Dermis microvascular lymphatic vessel endothelial cell (primary cell): ENCODE results near the gene GALNT9. TPM values are rescaled to one million over a fixed set of nuclear protein-coding genes. Genes with fewer than 3 reads are reported as not detected.
A peak's percentile ranks its signal among the peaks of the same experiment; 100 is the strongest.

Source experiments
- DNase-seq, 2 donors: peaks; one replicate each; pipeline versions ENCODE4 v3.0.0 to v3.0.0-alpha.2; 2010; ENCODE audit warnings: low read depth in 2 of 2
- total RNA-seq: library from RNA; depleted of rRNA; stranded (reverse); fragments of >200 nt; gene quantifications from 2 replicates; pipeline ENCODE4 v1.2.1, GENCODE V29; 2014

The GALNT9 gene
- total RNA-seq, 1 donor from 2014 or later, result under 0.01 TPM

DNA sequence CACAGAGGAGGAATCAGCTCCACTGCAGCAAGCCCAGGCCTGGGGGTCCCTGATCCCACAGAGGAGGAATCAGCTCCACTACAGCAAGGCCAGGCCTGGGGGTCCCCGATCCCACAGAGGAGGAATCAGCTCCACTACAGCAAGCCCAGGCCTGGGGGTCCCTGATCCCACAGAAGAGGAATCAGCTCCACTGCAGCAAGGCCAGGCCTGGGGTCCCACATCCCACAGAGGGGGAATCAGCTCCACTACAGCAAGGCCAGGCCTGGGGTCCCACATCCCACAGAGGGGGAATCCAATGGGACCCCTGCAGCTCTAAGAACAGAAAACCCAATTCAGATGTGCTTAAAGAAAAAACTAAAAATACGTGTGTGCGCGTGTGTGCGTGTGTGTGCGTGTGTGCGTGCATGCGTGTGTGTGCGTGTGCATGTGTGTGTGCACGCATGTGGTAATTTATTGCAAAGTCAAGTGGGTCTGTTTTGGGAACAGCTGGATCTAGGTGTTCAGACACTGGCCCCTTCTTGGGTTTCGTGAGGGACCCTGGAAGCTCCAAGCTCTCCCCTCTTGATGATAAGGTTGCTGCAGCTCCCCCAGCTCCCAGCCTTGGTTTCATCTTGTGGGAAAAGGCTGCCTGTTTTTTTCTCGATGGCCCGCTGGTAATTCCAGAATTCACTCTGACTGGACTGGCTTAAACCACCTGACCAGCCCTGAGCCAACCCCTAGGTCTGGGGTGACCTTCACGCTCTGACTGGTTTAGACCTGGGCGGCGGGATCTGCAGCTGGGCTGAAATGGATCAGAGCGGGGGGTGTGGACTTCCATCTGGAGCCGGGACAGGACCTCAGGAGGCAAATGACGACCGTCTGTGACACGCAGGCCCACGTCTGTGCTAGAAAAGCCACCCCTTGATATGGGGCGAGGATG is 47.1 kb downstream of the GALNT9 start:
- DNase-seq, result no peak

DNA sequence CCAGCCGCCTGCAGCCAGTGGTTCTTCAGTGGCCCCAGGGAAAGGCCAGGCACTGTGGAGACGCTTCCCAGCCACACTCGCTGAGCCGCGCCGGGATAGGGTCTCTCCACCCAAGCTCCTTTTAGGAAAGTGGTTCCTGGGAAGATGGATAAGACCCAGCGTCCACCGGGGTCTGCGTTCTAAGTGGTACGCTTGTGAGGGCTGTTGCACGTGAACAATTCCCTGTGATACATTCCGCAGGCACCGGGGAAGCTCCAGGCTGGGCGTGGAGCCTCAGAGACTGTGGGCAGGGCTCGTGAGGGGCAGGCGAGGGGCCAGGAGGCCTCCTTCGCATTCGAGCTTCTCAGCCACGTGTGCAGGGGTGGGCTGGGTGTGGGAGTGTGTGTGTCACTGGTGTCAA is 48.4 kb downstream of the GALNT9 start:
- no peak for DNase-seq

DNA sequence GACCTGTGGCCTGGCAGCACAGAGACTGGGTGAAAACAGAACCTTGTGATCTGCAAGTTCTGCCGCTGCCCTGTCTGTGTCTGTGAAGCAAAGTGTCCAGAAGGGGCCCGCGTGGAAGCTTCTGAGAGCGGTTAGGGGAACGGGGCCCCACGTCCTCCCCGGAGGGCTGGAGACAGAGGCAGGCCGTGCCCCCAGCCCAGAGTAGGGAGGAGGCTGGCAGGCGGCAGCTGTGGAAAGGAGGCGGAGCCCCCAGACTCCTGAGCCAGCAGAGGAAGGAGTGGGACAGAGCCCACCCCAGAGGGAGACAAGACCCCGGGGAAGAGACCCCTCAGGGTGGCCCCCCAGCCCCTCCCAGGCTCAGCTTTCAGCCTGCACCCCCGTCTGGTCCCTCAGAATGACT is 49.0 kb downstream of the GALNT9 start:
- no peak for DNase-seq

DNA sequence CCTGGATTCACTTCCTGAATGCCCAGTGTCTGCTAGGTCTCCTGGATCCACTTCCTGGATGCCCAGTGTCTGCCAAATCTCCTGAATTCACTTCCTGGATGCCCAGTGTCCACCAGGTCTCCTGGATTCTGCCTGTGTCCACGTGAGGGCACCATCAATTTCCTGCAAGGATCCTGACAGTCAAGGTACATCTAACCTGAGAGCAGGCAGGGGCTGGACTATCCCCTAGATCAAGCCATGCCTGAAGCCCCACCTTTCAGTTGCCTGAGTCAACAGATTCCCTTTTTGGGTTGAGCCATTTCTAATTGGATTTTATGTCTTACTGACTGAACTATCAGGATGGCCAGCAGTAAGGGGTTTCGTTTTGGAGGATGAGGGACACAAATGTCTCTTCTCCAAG is 49.5 kb downstream of the GALNT9 start:
- DNase-seq, result no peak

DNA sequence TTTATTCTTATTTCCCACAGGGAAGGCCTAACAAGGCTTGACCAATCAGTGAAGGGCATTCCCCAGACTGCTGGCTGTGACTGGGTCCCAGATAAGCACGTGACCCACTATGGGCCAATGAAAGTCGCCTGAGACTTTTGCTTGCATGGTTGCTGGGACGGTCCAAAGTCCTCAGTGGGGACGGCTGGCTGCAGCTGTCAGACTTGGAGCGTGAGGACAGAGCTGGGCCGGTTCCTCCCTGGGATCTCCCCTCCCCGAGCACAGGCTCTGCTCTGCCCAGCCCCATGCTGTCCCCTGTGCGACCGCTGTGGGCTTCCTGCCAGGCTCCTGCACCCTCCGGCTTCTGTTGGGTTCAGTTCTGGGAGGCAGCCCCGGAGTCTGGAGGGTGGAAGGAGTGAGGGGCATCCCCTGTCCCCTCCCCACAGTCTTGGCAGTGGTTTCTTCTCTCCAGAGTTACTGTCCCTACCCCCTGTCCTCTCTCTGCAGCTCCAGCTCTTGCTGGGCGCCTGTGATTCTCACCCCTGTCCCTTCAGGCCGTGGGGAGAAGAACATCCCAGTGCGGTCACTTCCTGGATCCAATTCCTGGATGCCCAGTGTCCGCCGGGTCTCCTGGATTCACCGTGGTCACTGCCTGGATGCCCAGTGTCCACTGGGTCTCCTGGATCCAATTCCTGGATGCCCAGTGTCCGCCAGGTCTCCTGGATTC is 50.1 kb downstream of the GALNT9 start:
- no peak for DNase-seq

DNA sequence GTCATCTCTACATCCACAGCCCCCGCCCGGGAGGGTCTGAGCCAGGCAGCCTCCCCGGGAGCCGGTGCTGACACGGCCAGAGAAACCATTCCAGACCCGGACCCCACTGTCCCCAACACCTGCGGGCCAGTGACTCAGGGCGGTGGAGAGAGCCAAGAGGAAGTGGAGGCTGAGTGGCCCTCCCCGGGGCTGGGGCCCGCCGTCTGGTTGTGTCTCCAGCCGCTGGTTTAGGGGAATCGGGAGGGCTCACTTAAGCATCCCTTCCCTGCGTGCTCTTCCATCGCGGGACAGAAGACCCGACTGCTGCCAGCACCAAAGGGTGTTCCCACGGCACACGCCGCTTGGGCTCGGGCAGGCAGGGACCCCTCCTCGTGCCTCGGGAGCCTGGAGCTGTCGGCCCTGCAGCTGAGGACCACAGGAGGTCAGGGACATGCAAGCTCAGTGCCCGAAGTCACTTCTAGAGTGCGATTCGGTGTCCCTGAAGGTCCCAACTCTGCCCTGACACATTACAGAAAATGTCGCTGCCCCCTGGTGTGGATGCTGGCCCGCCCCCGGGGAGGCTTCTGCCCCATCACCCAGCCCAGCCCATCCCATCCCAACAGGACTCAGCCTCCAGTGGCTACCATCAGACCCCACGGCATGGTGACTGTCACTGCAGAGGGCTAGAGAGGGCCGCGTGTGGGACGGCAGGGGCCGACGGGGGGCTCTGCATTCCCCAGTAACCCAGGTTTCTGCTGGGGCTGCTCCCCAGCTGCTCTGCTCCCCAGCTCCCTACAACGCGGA is 50.8 kb downstream of the GALNT9 start:
- DNase-seq, result no peak

DNA sequence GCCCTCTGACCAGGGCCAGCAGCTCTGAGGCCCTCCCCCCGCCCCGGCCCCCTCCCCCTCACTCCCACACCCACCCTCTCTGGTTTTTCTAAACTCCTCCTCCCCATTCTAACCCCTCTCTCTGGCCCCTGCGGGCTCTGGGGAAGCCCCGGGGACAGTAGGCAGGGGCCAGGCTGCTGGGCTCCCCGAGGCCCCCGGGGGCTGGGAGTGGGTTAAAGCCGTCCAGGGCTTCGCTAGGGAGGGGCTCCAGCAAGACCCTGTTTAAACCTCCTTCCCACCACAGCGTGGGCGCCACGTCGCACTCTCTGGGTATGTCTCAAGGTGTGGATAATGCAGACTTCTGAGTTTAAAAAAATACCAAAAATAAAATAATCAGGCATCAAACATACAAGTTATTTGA is 51.4 kb downstream of the GALNT9 start:
- no peak for DNase-seq

DNA sequence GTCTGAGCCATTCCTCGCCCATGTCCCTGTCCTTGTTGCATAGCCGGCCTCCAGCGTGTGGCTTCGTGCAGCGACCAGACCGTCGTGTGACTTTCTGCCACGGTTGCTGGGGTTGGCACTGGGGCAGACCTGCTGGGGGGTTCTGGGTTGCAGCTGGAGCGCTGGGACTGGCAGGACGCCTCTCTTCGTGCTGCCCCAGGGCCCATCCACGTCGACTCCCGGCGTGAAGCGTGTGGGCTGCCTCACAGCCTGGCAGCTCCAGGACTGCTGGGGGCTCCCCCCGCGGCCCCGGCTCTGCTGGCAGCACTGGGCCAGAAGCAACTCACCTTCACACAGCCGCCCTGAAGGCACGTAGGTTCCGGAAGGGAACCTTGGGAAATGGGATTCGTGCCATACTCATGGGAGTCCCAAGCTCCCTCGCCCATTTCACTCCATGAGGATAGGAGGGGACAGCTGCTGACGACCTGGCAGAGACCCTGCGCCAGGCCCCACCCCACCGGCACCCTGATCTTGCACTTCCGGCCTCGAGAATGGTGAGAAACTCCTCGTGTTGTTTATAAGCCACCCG is 51.9 kb downstream of the GALNT9 start:
- no peak for DNase-seq

DNA sequence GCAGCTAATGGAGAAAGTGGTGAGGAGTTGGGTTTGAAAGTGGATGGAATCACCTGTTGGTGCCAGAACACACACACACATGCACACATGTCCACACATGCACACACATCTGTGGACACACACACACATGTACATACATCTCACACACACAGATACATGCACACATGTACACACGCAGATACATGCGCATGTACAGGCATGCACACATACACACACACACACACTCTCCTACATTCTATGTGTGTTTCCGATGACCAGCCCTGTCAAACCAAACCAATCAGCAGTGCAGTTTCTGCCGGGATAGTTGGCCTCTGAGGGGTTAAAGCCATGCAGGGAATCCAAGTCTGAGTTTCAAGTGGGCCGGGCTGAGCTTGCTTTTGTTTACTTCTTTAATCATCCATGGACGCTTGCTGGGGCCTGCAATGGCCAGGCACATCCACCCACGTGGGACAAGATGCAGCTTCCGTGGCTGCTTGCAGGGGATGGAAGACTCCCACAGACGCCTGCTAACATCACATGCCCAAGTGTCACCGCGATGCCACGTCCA is 52.5 kb downstream of the GALNT9 start:
- DNase-seq, result no peak

DNA sequence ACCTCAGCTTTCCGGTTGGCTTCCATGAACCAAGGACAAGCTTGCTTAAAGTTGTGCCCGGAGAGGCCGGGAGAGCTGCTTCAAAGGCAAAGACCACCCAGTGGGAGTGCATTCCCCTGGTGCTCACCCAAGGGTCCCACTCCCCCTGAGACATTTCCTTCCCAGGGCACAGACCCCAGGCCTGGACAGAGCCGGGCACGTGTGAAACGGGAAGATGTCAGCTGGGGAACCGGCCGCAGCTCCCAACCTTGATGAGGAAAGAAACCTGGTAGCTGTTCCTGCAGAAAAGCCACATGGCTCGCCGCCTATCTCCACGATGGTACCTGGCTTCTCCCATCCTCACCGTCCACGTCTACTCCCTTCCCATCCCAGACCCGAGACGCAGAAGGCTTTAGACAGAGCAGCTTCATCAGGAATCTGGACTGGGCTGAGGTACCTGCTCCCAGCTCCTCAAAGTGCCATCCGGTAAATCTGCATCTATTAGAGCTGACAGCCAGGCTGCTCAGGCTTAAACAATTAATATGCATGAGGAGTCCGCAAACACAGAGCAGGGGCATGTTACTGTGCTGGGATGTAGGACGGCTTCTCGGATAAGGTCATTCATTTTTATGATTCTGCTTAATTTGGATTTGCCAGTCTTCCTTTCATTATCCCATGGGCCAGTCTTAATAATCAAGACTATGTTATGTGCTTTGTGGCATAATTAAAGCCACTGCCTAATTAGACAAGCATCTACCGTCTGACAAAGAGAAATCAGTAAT is 53.1 kb downstream of the GALNT9 start:
- no peak for DNase-seq

DNA sequence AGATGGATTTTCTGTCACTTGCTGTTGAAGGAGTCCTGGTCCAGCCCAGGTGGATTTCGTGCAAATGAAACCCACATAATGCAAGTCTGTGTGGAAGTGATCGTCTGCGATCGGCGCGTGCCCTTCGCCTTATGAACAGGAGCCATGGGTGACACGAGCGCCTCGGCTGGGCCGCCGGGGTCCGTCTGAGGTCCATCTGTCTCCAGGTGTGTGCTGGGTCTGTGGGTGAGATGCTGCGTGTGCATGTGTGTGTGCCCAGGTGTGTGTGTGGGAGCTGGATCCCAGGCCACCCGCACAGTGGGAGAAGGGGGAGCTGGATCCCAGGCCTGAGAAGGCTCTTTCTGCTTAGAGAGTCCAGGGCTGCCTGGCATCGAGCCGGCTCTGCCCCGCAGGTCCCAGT is 53.8 kb downstream of the GALNT9 start:
- no peak for DNase-seq

DNA sequence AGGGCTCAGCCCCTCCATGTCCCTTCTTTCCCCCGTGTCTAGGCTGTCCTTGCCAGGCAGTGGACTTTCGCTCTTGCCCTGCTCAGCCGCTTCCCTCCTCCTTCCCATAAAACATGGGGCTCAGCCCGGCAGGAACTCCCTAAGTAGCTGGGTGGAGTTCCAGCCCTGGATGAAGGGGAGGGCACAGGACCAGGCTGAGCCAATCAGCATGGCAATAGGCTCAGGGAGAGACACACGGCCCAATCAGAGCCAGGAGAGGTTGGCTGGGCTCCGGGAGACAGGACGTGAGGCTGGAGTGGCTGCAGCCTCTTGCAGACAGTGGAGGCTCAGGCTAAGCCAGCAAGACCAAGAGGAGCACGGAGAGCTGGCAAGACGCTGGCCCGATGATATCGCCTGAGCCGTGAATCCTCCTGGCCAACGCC is 54.3 kb downstream of the GALNT9 start:
- DNase-seq, result peak in 1 of 2 donors; percentile 40

DNA sequence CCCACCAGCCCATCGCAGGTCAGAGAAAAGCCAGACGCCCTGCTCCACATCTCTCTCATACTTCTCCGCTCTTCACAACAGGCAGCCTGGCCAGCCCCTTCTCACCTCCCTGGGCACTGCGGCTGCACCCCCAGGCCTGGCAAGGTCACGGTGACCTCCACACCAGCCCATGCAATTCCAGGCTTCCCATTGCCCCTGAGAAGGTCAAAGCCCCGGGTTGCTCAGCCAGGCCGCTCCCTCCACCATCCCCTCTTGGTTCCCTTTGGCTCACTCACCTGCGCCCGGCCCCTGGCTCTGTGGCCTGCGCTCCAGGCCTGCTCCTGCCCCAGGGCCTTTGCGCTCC is 55.4 kb downstream of the GALNT9 start:
- DNase-seq, result no peak

DNA sequence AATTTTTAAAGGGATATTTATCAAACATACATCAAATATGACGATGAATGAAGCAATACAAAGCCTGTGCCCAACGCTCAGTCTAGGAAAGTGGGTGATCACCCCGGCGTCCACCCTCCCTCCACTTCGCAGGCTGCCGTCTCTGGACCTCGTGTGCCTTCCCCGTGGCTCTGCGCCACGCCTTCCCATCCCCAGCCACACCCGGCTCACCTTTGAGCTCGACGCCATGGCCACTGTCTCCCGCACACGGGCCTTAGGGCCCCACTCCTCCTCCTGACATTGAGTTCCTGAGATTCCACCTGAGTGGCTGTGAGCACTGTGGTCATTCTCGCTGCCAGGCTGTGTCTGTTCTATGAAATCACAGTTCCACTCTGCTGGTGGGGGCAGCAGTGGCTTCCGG is 56.7 kb downstream of the GALNT9 start:
- no peak for DNase-seq

DNA sequence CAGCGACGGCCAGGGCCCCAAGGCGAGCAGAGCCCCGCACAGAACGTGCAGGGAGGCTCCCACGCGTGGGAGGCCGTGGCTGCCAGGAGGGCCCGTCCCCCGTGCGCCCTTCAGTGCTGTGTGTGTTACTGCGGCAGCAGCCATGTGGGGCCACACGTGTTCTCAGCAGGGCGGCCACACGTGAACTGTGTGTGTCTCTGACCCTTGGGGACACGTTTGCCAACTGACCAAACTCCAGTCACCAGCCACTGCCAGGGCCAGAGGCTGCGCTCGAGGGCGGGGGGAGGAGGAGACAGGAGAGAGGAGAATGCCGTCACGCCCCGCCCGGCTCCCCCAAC is 57.7 kb downstream of the GALNT9 start:
- DNase-seq, result no peak

DNA sequence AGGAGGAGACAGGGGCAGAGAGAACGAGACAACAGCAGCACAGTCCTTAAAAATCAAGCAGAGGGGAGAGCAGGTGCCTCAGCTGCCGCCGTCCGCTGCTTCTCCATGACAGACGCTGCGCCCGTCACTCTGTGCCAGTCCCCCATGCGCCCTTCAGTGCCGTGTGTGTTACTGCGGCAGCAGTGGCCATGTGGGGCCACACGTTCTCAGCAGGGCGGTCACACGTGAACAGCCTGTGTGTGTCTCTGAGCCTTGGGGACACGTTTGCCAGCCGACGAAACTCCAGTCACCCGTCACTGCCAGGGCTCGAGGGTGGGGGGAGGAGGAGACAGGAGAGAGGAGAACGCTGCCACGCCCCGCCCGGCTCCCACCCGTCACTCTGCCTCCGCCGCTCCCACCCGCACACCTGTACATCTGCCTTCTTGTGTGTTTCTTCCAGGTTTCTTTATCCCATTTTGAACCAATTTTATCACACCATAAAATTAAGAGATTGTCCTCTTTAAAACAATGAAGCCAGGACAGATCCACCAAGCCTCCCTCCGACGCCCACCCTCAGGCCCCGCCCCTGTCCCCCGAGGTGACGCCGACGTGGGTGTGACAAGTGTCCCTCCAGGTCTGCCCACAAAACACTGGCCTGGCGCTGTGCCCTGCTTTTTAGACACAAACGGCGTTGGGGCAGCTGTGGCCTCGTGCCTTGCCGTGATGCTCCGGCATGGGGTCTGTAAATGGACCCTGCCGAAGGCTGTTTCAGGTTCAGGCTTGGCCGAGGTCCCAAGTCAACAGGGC is 58.2 kb downstream of the GALNT9 start:
- DNase-seq, result no peak

DNA sequence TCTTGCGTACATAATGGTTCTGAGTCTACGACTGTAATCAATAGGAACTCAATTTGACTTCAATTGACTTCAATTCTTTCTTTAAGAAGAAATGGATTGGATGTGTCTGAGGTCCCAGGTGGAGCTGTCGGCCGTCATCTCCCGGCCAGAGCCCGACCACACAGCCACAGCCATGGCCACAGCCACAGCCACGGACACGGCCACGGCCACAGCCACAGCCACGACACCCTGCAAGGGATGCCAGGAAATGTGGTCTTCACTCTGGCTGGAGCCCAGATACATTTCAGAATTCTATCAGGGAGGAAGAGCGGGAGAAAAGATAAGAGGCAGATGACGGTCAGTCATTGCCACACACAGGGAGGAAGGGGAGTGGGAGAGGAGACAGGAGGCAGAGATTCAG is 58.9 kb downstream of the GALNT9 start:
- DNase-seq, result no peak

DNA sequence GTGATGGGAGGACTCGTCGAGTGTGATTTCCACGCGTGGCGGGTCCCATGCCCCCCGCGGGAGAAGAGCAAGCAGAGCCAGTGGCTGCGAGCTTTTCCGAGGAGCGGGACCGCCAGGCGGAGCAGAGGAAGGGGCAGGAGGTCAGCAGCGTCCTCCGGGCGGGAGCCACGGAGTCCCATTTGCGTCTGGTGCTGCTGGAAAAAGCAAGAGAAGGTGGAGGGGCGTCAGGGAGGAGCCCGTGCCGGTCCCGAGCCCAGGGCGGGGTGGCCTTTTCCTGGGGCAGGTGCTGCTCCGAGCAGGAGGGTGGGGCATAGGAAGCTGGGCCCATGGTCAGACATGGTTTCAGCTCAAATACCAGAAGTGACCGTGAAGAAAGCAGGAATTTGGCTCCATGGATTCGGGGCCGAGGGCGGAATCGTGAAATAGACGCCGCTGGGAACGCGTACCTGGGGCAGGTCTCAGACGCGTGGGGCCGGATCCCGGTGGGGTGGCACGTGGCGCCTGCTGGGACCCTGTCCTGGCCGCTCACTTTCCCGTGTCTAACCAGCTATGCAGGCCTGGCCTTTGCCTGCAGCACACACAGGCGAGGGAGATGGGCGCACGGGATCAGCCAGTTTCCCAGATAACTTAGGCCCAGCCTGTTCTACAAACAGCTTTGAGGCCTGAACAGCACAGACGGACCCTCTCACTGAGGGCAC is 60.0 kb downstream of the GALNT9 start:
- no peak for DNase-seq

DNA sequence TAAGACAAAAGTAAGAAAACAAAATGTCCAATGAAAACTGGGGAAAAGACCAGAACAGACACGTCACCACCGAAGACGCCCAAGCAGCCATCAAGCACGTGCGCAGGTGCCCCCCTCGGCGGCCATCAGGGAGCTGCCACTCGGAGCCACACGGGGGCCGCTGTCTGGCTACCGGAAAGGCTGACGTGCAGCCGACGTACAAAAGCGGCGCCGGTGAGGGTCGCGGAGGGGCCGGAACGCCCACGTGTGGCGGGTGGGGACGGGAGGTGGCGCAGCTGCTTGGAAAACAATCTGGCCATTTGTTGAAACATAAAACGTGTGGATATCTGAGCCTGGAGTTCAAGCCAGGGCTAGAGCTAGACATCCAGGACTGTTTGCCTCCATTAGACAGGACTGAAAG is 60.7 kb downstream of the GALNT9 start:
- no peak for DNase-seq

DNA sequence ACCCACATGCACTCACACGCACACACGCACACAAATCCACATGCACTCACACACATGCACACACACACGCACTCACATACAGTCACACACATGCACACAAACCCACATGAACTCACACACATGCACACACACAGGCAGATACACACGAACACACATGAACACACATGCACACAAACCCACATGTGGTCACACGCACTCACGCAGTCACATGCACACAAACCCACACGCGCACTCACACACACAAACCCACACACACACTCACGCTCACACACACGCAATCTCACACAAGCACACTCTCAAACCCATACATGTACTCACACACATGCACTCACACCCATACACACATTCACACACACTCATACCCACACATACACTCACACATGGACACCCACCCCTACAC is 61.5 kb downstream of the GALNT9 start:
- no peak for DNase-seq
